Neural progenitor cell (in vitro differentiated cells): ENCODE data around the gene FBXL13.

ENCODE experiments used
- EZH2 ChIP-seq: fragments of 200-600 bp; sonication (generic); IDR thresholded peaks from 2 replicates; pipeline ENCODE4 v1.6.1; 2017; ENCODE audit warnings: antibody characterized with exemption, mild to moderate bottlenecking, moderate library complexity
- TF ChIP-seq, protein P1 (sequence below): fragments of 200-600 bp; sonication (generic); IDR thresholded peaks from 2 replicates; pipeline ENCODE4 v1.5.1; 2017; ENCODE audit warnings: antibody characterized with exemption, mild to moderate bottlenecking

DNA sequence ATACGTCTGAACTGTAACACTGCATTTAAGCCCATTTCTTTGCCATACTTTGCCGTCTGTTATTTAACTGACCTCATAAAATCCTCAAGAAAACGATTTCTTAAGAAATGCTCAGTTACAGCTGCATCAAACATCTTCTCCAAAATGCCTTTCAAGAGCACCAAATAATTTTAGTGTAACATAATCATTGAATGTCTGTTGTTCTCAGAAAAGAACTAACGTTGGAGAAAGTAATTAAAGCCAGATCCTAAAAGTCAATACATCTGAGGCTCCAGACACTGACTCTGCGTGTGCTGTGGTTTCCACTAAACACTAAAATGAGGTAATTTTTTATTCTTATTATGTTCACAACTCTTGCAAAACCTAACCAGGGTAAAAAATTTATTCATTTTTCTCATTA lies 225.5 kb downstream of the FBXL13 start:
- TF ChIP-seq, protein P1, sequence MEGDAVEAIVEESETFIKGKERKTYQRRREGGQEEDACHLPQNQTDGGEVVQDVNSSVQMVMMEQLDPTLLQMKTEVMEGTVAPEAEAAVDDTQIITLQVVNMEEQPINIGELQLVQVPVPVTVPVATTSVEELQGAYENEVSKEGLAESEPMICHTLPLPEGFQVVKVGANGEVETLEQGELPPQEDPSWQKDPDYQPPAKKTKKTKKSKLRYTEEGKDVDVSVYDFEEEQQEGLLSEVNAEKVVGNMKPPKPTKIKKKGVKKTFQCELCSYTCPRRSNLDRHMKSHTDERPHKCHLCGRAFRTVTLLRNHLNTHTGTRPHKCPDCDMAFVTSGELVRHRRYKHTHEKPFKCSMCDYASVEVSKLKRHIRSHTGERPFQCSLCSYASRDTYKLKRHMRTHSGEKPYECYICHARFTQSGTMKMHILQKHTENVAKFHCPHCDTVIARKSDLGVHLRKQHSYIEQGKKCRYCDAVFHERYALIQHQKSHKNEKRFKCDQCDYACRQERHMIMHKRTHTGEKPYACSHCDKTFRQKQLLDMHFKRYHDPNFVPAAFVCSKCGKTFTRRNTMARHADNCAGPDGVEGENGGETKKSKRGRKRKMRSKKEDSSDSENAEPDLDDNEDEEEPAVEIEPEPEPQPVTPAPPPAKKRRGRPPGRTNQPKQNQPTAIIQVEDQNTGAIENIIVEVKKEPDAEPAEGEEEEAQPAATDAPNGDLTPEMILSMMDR: no peak
- TF ChIP-seq EZH2: no peak
